DOHH2 (cell line): ENCODE data around the gene UBE2R2.
"Not testable (repeated sequence)": the region's sequence is repeated elsewhere in the genome, so short reads cannot be mapped to it uniquely, and the experiment has no call there.

Experiments
- EZH2phosphoT487 ChIP-seq: fragments of 200-600 bp; sonication (generic); IDR thresholded peaks from 2 replicates; pipeline ENCODE4 v1.6.1; 2017; ENCODE audit warnings: borderline replicate concordance, mild to moderate bottlenecking, antibody characterized with exemption, low read length, moderate library complexity, mixed read lengths
- TF ChIP-seq, protein P1 (sequence below): fragments of 200-600 bp; sonication (generic); IDR thresholded peaks from one replicate; pipeline ENCODE4 v1.5.1; 2014; ENCODE audit warnings: antibody characterized with exemption, mild to moderate bottlenecking, low read depth, low read length; ENCODE audit not compliant: poor library complexity, severe bottlenecking

DNA sequence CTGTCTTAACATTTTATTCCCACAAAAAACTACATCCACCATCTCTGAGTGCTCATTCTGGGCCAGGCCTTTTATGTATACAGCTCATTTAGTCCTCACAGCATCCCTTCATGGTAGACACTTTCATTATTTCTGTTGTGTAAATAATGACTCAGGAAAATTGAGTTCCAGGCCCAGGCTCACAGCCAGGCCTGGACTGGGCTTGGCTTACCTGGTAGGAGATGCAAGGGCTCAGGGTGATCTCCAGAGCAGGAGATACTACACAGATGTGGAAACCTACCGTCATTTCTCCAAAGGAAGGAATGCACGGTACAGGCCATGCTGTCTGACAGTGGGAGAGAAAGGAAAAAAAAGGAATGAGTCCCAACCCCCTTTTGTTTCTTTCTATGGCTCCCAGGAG, 9.8 kb upstream of the UBE2R2 start:
- TF ChIP-seq, protein P1, sequence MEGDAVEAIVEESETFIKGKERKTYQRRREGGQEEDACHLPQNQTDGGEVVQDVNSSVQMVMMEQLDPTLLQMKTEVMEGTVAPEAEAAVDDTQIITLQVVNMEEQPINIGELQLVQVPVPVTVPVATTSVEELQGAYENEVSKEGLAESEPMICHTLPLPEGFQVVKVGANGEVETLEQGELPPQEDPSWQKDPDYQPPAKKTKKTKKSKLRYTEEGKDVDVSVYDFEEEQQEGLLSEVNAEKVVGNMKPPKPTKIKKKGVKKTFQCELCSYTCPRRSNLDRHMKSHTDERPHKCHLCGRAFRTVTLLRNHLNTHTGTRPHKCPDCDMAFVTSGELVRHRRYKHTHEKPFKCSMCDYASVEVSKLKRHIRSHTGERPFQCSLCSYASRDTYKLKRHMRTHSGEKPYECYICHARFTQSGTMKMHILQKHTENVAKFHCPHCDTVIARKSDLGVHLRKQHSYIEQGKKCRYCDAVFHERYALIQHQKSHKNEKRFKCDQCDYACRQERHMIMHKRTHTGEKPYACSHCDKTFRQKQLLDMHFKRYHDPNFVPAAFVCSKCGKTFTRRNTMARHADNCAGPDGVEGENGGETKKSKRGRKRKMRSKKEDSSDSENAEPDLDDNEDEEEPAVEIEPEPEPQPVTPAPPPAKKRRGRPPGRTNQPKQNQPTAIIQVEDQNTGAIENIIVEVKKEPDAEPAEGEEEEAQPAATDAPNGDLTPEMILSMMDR: not testable (repeated sequence)
- not testable (repeated sequence) for TF ChIP-seq EZH2phosphoT487
